ENCODE results near the gene TUBGCP2. TPM values are rescaled to one million over a fixed set of nuclear protein-coding genes. Genes with fewer than 3 reads are reported as not detected.

The TUBGCP2 gene
- total RNA-seq, 1 donor from 2014 or later, result 50.7 TPM

GRCh38 chr10:133326745-133327650 is 18.3 kb upstream of the TUBGCP2 start:
- H3K9me3 Mint-ChIP-seq (ENCODE audit: unreplicated experiment), result no peaks in the 10 kb centered on the region
- no peaks in the 10 kb centered on the region for H3K4me1 Mint-ChIP-seq (ENCODE audit: unreplicated experiment)
- no peak for TF ChIP-seq CTCF (IDR thresholded peaks at IDR 0.05; ENCODE audit: unreplicated experiment)
- no peak overlapping the region for H3K27ac Mint-ChIP-seq (ENCODE audit: unreplicated experiment)
- H3K36me3 Mint-ChIP-seq (ENCODE audit: low read depth, unreplicated experiment), result no peaks in the 10 kb centered on the region
- no peak overlapping the region for H3K4me3 Mint-ChIP-seq (ENCODE audit: unreplicated experiment)
- H3K27me3 Mint-ChIP-seq (ENCODE audit: unreplicated experiment), result peaks cover 30% of the 10 kb centered on the region
- DNase-seq (ENCODE audit: low spot score), result no peak

- no peak overlapping the region for H3K4me3 Mint-ChIP-seq (ENCODE audit: unreplicated experiment)
- H3K4me1 Mint-ChIP-seq (ENCODE audit: unreplicated experiment), result no peaks in the 10 kb centered on the region
- H3K27me3 Mint-ChIP-seq (ENCODE audit: unreplicated experiment), result peaks cover 27% of the 10 kb centered on the region
- no peak for DNase-seq (ENCODE audit: low spot score)
- no peaks in the 10 kb centered on the region for H3K36me3 Mint-ChIP-seq (ENCODE audit: low read depth, unreplicated experiment)
- no peak overlapping the region for H3K27ac Mint-ChIP-seq (ENCODE audit: unreplicated experiment)
- no peaks in the 10 kb centered on the region for H3K9me3 Mint-ChIP-seq (ENCODE audit: unreplicated experiment)
- no peak for TF ChIP-seq CTCF (IDR thresholded peaks at IDR 0.05; ENCODE audit: unreplicated experiment)
These were observed 17.5 kb upstream of the TUBGCP2 start for GRCh38 chr10:133326223-133326551.

- Mint-ChIP-seq H3K27me3 (ENCODE audit: unreplicated experiment) (peaks cover 22% of the 10 kb centered on the region), H3K4me3 (ENCODE audit: unreplicated experiment) (no peak overlapping the region), H3K9me3 (ENCODE audit: unreplicated experiment) (no peaks in the 10 kb centered on the region), H3K27ac (ENCODE audit: unreplicated experiment) (no peak overlapping the region), H3K36me3 (ENCODE audit: low read depth, unreplicated experiment) (no peaks in the 10 kb centered on the region), H3K4me1 (ENCODE audit: unreplicated experiment) (no peaks in the 10 kb centered on the region)
- TF ChIP-seq CTCF (IDR thresholded peaks at IDR 0.05; ENCODE audit: unreplicated experiment), result no peak
- DNase-seq (ENCODE audit: low spot score), result no peak
These were observed 17.0 kb upstream of the TUBGCP2 start for GRCh38 chr10:133325440-133326222.

- H3K4me3 Mint-ChIP-seq (ENCODE audit: unreplicated experiment), result no peak overlapping the region
These were observed 16.2 kb upstream of the TUBGCP2 start for GRCh38 chr10:133324857-133325260.

More at GRCh38 chr10:133324857-133325260, 16.2 kb upstream of the TUBGCP2 start:
- no peak for TF ChIP-seq CTCF (IDR thresholded peaks at IDR 0.05; ENCODE audit: unreplicated experiment)
- H3K27ac Mint-ChIP-seq (ENCODE audit: unreplicated experiment), result no peak overlapping the region
- peaks cover 19% of the 10 kb centered on the region for H3K27me3 Mint-ChIP-seq (ENCODE audit: unreplicated experiment)
- no peaks in the 10 kb centered on the region for H3K4me1 Mint-ChIP-seq (ENCODE audit: unreplicated experiment)
- DNase-seq (ENCODE audit: low spot score), result no peak
- H3K9me3 Mint-ChIP-seq (ENCODE audit: unreplicated experiment), result no peaks in the 10 kb centered on the region
- H3K36me3 Mint-ChIP-seq (ENCODE audit: low read depth, unreplicated experiment), result no peaks in the 10 kb centered on the region

All from endothelial cell (in vitro differentiated cells).